GM19025 (cell line): ENCODE results near the gene NDUFS3.

Source experiments
- ATAC-seq: cut with Tn5 transposase; IDR thresholded peaks from one replicate; pipeline ENCODE4 v1.9.1; 2021; ENCODE audit warnings: mild to moderate bottlenecking, low read depth, moderate library complexity; ENCODE audit not compliant: unreplicated experiment

NDUFS3 gene

DNA sequence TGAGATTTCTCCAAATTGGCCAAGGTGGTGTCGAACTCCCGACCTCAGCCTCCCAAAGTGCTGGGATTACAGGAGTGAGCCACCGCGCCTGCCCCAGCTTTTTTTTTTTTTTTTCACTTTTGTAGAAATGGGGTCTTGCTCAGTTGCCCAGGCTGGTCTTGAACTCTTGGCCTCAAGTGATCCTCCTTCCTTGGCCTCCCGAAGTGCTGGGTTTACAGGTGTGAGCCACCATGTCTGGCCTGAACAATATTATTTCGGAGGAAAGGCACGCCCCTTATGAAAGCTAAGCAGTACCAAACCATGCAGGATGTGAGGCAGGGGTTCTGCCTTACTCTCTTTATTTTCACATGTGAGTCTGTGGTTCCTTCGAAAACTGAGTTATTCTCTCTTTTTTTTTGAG lies 47.4 kb downstream of the NDUFS3 start:
- no peak for ATAC-seq

GRCh38 chr11:47628026-47628425 lies 49.2 kb downstream of the NDUFS3 start:
- no peak for ATAC-seq

DNA sequence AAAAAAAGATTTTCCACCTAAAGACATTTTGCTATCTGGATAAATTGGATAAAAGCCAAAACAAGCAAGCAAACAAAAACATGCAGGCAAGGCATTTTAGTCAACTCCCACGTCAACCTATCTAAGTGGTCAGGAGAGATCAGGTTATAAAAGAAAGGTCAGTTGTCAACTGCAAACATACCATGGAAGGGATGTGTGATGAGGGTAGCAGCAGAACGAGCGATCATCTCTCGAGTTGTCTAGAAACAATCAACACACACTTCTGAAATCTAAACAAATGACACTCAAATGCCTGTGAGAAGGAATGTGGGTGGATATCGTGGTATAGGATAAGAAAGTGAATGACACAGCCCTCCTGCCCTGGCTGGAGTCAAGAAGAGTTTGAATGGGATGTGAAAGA lies 52.6 kb downstream of the NDUFS3 start:
- ATAC-seq = no peak
